ENCODE measurements around the gene CTAGE1. TPM values are rescaled to one million over a fixed set of nuclear protein-coding genes. Genes with fewer than 3 reads are reported as not detected.

CTAGE1 gene
- total and polyA plus RNA-seq, 3 donors from 2014 or later, result 4.2 to 19.6 (median 5.2) TPM

DNA sequence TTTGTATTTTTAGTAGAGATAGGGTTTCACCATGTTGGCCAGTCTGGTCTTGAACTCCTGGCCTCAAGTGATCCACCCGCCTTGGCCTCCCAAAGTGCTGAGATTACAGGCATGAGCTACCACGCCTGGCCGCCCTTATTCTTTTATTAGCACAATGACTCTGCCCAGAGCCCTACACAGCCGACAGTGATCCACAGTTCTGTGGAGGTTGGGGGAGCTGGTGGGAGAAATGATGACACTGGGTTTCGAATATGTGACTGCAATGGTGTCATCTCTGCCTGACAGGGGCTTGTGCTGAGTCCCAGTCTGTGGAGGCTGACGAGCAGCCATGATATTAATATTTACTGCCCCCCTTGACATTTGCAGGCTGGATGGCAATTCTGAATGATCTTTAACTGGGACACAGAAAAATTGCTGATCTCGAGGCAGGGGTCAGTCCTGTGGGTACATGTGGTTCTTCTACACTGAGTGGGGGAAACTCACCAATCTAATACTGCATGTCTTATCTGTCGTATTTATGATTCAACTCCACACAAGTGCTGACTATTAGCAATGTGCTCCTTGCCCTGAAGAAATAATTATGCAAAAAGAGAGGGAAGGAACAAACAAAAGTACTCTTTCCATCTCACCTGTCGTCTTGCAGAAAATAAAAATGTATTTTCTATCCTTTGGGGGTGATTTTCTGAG is 6.3 kb upstream of the CTAGE1 start:
- H3K27ac ChIP-seq, result no peak overlapping the region
- no peaks in the 10 kb centered on the region for H3K4me1 ChIP-seq
- WGBS, 2 donors, result 87 to 88% methylated on average over 9 of the region's 9 CpGs
- H3K9me3 ChIP-seq, result no peaks in the 10 kb centered on the region
- intact Hi-C loops (cut with DNase I; ENCODE audit: low total_unique reads), result no loop called here
- no peak for DNase-seq
- no peak overlapping the region for H3K4me3 ChIP-seq
- H3K27me3 ChIP-seq, result no peaks in the 10 kb centered on the region
- H3K36me3 ChIP-seq (ENCODE audit: low read depth, missing control alignments), result no peaks in the 10 kb centered on the region
- no peak for TF ChIP-seq POLR2A (IDR thresholded peaks at IDR 0.05)
- TF ChIP-seq, protein P1, sequence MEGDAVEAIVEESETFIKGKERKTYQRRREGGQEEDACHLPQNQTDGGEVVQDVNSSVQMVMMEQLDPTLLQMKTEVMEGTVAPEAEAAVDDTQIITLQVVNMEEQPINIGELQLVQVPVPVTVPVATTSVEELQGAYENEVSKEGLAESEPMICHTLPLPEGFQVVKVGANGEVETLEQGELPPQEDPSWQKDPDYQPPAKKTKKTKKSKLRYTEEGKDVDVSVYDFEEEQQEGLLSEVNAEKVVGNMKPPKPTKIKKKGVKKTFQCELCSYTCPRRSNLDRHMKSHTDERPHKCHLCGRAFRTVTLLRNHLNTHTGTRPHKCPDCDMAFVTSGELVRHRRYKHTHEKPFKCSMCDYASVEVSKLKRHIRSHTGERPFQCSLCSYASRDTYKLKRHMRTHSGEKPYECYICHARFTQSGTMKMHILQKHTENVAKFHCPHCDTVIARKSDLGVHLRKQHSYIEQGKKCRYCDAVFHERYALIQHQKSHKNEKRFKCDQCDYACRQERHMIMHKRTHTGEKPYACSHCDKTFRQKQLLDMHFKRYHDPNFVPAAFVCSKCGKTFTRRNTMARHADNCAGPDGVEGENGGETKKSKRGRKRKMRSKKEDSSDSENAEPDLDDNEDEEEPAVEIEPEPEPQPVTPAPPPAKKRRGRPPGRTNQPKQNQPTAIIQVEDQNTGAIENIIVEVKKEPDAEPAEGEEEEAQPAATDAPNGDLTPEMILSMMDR (IDR thresholded peaks at IDR 0.05), result no peak

DNA sequence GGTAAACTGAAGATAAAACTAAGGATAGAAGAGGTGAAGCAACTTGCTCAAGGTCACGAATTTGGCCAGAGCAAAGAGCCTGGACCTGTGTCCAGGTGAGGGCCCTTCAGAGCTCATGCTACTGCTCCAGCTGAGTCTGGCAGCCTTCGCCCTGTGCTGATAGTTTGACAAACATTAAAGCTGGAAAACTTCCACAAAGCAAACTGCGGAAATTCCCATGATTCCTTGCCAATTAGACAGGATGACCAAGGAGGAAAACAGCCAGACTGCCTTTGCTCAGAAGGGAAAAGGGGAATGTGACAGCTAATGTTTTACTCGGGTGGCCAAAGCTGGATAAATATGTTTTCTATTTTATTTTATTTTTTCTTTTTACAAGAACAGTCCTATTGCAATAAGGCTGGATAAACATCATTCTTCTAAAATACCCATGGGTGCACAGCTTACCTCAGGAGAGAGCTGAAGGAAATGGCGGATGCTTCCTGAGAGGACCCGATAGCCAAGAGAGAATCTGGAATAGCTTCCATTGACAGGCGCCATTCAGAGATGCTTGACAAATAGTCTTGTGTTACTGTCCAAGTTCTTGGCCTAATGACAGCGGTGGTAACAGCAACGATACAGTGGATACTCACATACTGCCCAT is 5.3 kb upstream of the CTAGE1 start:
- no peak for DNase-seq
- Histone ChIP-seq H3K4me1 (no peaks in the 10 kb centered on the region), H3K9me3 (no peaks in the 10 kb centered on the region), H3K4me3 (no peak overlapping the region), H3K27ac (no peak overlapping the region), H3K36me3 (ENCODE audit: low read depth, missing control alignments) (no peaks in the 10 kb centered on the region), H3K27me3 (no peaks in the 10 kb centered on the region)
- WGBS, 2 donors, result 61 to 63% methylated on average over 9 of the region's 9 CpGs
- intact Hi-C loops (cut with DNase I; ENCODE audit: low total_unique reads), result no loop called here
- TF ChIP-seq, protein P1 (IDR thresholded peaks at IDR 0.05), result no peak
- no peak for TF ChIP-seq POLR2A (IDR thresholded peaks at IDR 0.05)

DNA sequence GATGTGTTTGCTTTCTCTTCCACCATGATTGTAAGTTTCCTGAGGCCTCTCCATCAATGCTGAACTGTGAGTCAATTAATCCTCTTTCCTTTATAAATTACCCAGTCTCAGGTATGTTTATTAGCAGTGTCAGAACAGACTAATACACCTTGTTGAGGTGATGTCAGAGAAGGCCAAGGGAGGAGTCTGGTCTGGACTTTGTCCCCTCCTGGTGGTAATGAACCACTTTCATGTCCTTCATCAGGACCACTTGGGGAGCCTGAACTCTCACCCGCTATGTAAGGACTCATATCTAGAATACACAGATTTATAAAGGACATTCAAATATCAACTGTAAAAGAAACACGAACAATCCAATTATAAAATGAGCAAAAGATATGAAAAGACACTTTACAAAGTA is 2.9 kb upstream of the CTAGE1 start:
- Histone ChIP-seq H3K9me3 (no peaks in the 10 kb centered on the region), H3K4me1 (no peaks in the 10 kb centered on the region), H3K27me3 (no peaks in the 10 kb centered on the region), H3K36me3 (ENCODE audit: low read depth, missing control alignments) (no peaks in the 10 kb centered on the region), H3K27ac (no peak overlapping the region), H3K4me3 (no peak overlapping the region)
- DNase-seq, result no peak
- 87 to 90% methylated on average over 2 of the region's 2 CpGs for WGBS, 2 donors
- no peak for TF ChIP-seq POLR2A (IDR thresholded peaks at IDR 0.05)
- TF ChIP-seq, protein P1 (IDR thresholded peaks at IDR 0.05), result no peak
- intact Hi-C loops (cut with DNase I; ENCODE audit: low total_unique reads), result no loop called here

DNA sequence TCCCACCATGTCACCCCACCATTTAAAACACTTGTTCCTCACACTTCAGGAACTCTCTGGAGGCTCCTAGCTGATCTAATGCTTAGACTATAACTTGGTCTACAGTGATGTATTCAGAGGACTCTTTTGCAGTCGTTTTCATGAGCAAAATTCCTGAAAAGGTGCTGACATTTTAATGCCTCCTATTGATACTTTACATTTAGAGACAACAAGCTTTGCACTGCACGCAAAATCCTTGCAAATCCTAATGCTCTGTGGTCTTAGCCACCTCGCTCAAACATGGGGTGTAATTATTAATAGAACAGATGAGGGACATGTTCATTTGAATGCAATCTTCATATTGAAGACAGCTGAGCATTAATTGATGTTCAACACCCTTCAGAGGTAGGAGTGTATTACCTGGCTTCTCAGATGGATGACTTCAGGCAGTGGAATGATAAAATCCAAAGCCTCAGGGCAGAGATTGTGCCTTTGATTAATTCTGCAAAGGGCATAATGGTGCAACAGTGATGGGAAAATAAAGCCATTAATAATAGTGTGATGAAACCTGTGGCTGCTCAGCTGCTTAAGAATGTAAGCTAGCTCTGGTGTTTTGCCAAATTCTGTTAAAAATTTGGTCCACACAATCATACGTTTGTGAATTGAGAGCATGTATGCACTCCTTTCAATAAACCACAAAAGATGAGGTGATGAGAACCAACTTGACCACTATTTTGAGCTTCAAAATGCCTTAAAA is 5.4 kb downstream of the CTAGE1 start:
- no peak for TF ChIP-seq POLR2A (IDR thresholded peaks at IDR 0.05)
- TF ChIP-seq, protein P1 (IDR thresholded peaks at IDR 0.05), result no peak
- H3K4me1 ChIP-seq, result no peaks in the 10 kb centered on the region
- no peak for DNase-seq
- no peaks in the 10 kb centered on the region for H3K9me3 ChIP-seq
- H3K27ac ChIP-seq, result no peak overlapping the region
- H3K36me3 ChIP-seq (ENCODE audit: low read depth, missing control alignments), result no peaks in the 10 kb centered on the region
- no peak overlapping the region for H3K4me3 ChIP-seq
- 70 to 74% methylated on average over 4 of the region's 4 CpGs for WGBS, 2 donors
- H3K27me3 ChIP-seq, result no peaks in the 10 kb centered on the region
- intact Hi-C loops (cut with DNase I; ENCODE audit: low total_unique reads), result no loop called here
